NCI-H510A (cell line): ENCODE results near the gene GPAT2.
"Not testable (repeated sequence)": the region's sequence is repeated elsewhere in the genome, so short reads cannot be mapped to it uniquely, and the experiment has no call there.

ENCODE experiments used
- DNase-seq: peaks from one replicate; lab custom pipeline; 2025; lab: John Stamatoyannopoulos, UW

Gene GPAT2

DNA sequence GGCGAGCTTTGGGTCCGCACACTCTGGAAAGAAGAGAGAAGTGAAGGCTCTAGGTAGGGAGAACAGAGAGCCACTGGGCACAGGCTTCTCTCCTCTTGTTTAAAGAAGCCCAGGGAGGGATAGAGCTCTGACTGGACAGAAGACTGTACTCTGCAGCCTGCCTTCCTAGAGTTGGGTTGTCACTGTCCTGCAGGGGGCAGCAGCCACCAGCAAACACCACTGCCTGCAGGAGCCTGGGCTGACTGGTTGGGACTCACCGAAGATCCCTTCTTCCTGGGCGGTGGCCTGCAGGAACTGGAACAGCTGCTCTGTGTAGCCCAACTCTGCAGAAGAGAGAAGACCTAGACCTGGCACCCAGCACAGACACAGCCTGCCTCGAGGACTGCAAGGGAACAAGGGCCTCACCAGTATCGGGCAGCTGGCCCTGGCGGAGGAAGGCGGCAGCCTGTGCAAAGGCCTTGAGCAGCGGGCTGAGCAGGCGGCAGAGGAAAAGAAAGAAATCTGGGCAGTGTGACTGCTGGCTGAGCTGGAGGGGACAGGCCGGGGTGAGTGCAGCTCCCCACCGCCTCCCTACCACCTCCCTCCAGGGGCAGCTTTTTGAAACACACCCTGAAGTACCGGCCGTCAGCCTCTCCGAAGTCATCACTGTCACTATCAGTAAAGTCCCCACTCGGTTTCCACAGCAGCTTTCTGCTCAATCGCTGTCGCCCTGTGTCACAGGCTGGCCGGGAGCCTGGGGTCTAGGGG is 11.8 kb downstream of the GPAT2 start:
- not testable (repeated sequence) for DNase-seq

DNA sequence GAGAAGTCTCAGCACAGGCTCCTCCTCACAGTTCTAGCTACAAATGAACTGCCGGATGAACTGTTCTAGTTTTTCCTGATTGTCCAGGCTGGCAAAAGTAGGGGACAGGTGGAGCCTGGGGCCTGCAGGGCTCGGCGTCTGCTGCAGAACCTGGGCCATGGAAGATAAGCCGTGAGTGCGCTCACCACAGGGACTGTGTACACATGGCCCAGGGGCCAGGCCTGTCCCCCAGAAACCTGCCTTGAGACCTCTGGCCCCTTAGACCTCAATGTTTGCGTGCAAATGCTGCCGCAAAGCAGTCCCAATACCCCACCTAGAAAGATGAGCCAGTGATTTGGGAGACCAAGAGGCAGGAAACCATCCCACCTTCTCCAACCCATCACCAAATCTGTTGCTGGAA is 12.6 kb downstream of the GPAT2 start:
- not testable (repeated sequence) for DNase-seq

DNA sequence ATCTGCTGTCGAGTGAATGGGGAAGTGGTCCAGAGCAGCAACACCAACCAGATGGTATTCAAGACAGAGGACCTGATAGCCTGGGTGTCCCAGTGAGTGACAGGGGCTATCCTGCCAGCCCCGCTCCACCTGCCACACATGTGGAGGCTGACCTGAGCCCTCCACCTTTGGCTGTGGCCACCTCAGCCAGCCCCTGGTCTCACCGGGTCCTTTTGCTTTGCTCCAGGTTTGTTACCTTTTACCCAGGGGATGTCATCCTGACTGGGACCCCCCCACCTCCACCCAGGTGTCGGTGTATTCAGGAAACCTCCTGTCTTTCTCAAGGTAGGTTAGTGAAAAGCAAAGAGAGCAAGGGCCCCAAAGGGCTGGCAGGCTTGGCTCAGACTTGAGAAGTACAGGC is 13.6 kb downstream of the GPAT2 start:
- not testable (repeated sequence) for DNase-seq

DNA sequence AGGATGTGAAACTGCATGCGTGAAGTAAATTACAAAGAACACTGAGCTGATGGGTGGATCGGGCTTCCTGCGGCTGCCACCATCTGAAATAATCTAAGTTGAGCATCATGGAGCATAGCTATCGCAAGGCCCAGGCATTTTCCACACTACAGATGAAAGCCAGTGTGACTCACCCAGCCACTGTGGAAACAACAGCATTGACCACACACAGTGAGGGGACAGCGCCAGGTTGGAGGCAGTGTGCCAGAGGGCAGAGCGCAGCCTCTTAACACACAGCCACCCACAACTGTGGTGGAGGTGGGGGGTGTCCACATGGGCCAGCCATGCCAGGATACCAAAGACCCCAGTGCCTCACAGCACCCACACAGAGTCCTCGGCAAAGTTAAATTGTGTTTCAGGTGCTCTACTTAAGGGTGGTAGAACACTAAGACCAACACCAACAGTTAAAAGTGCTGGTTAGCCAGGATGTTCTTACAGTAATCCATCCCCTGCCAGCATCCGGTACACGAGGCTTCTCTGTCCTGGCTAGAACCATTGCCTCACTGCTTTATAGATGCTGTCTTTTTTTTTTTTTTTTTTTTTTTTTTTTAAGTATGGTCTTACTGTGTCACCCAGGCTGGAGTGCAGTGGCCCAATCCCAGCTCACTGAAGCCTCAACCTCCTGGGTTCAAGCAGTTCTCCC is 14.7 kb downstream of the GPAT2 start:
- not testable (repeated sequence) for DNase-seq

DNA sequence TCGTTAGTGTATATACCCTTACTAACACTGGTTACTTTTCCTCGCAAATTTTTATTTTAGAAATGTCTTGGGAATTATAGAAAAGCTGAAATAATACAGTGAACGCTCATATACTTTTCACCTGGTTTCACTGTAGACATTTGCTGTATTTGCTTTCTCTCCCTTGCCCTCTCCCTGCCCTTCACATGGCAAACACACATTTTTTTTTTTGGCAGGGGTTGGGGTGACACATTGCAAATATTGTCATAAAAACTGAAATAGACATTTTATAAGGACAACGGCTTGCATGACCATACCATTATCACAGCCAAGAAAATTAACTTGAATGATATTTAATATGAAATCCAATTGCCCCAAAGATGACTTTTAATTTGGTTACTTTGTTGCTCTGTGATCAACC is 18.4 kb downstream of the GPAT2 start:
- not testable (repeated sequence) for DNase-seq

DNA sequence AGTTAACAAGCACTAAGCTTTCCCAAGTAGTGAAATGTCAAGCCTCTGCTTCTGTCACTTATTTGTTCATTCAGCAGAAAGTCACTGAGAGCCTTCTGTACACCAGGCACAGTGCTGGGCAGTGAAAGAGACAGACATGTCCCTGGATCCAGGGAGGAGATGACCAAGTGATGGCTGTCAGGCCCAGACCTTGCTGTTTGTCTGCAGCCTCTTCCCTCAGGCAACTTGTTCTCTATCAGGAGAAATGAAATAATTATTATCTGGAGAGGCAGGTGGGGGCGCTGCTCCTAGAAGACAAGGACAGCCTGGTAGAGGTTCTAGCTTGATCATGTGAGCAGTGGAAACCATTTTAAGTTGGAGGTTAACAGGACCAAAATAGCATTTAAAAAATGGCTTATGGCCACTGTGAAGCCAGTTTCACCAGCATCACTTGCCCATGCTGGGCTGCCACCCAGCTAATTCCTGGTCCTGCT is 21.9 kb downstream of the GPAT2 start:
- DNase-seq: not testable (repeated sequence)

DNA sequence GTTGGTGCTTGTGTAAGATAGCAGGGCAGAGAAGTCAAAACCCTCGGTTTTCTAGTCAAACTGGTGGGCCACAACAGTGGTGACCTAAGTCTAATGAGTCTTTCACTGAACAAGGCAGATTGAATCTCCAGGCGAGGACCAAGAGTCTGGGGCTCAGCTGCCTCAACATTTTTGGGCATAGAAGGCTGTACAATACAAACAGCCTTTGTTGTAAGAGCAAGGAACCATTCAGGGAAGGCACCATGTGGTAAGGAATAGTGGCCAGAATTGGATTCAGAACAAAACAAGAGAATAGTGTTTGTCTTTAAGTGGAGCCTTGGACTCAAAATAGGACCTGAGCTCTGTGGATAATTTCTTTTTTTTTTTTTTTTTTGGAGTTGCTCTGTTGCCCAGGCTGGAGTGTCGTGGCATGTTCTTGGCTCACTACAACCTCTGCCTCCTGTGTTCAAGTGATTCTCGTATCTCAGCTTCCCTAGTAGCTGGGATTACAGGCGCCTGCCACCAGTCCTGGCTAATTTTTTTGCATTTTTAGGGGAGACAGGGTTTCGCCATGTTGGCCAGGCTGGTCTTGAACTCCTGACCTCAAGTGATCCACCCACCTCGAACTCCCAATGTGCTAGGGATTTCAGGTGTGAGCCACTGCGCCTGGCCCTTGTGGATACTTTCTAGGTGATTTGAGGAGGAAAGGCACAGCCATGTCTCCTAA is 22.5 kb downstream of the GPAT2 start:
- DNase-seq: not testable (repeated sequence)

DNA sequence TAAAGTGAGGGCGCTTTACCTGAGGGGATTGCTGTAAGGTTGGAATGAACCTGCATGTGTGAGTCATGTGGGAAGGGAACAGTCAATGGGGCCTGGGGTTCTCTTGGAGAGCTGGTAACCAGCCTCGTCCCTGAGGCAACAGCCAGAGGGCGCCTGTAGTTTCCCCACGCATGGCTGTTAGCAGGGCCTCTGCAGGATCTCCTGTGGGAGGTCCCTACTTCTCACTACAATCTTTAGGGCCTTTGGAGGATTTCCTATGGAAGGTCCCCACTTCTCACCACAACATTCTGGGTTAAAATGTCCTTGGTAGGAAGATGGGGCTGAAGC is 23.6 kb downstream of the GPAT2 start:
- not testable (repeated sequence) for DNase-seq

DNA sequence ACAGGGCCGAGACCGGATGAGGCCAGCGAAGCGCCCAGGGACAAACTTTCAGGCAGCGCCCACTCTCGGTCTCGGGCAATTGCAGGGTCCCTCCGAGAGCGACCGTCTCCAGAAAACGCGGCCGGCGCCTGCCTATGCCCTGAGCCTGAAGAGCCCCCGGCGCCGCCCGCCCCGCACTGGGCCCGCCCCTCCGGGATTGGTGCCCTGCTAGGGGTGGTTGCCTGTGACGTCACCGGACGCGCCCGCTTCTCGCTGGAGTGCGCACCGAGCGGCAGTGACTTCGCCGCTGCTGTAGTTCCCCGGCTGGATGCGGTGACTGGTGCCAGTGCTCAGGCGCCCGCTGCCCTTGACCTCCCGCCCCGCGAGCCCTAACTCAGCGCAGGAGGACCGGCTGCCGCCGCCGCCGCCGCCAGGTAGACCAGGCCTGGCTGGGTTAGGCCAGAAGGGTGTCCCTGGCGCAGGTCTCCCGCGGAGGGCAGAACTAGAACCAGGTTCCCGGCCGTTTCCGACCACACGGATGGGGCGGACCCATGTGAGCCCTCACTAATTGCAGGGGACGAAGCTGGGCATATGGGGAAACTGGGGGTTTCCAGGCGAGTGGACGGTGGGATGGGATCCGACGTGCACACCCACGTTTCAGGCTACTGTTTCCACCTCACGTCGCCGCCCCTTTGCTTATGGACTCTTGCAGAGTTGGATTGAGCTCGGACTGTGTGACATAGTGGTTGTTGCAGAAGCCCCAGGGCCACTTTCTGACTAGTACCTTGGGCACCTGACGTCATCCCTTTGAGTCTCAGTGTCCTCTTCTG is 24.2 kb downstream of the GPAT2 start:
- not testable (repeated sequence) for DNase-seq

DNA sequence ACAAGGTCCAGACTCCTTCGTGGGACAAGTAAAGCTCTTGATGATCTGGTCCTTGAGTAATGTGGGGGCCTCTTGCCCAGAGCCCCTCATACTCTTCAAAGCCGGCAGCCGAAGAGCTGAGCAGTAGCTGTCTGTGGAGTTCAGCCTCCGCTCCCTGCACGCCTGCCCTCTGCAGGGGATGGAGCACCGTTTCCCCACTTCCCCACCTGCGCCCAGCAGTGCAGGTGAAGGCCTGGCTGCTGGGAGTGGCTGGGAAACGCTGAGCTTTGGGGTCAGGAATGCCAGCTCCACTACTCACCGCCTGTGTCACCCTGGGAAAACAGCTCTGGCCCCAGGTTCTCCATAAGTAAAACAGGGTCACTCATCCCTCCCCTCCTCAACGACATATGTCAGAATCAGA is 24.9 kb downstream of the GPAT2 start:
- DNase-seq: not testable (repeated sequence)

DNA sequence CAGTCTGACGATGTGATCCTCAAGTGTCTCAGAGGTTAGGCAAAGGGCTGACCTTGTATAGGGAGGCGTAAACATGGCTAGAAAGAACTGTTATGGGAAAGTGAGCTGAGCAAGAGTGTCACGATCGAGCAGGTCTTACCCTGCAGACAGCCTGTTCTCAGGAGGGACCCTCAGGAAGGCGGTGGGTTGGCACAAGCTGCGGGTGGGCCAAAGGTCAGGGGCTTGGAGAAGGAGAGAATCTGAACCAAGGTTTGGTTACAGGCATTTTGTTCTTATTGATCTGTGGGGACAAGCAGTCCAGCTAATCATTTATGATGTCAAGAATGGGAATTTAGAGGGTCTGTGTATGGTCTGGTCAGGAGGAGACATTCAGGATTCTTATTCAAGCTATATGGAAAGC is 26.7 kb downstream of the GPAT2 start:
- not testable (repeated sequence) for DNase-seq

DNA sequence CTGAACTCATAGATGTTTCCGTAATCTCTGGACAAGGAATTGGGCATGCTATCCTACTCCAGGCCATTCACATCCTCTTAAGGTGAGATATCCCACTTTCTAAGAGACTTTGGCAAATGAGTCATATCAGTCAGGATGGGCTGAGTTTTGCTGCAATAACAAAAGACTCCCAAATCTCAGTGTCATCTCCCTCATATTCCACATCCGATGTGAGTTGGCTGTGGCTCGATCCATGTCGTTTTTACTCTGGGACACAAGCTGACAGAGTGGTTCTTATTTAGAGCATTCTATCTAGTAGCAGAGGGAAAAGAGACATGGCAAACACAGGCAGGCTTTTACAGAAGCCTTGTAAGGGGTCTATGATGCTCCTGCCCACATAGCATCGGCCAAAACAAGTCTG is 28.5 kb downstream of the GPAT2 start:
- not testable (repeated sequence) for DNase-seq

DNA sequence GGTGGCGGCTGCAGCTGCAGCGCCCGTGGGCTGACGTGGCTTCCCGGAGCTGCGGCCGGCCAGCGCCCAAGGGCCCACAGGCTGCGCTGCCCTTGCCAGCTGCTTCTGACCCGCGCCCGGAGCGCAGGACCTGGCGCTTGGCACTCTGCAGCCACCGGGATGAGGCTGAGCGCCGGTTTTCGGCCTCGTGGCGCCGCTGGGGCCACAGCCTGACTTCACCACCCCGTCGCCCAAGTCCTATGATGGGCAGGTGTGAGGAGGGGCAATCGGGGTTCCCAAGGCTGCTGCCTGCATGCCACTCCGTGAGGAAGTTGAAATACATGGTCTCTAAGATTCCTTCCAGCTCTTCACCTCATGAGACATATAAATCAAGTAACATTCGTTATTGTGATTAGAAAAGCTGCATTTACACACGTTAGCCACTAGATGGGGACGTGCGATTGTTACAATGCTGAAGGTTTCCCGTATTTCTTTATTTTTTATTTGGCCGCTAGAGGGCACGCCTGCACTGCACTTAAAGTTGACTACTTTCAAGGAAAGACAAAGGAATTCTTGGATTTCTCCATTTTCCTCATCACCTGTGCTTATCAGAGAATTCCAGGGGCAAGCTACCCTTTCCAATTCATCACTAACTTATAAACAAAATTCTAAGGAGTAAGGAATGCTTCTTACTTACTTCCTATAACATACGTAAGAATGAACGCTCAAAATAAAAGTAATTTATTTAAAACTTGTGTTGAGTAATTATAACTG is 42.0 kb downstream of the GPAT2 start:
- DNase-seq: not testable (repeated sequence)

DNA sequence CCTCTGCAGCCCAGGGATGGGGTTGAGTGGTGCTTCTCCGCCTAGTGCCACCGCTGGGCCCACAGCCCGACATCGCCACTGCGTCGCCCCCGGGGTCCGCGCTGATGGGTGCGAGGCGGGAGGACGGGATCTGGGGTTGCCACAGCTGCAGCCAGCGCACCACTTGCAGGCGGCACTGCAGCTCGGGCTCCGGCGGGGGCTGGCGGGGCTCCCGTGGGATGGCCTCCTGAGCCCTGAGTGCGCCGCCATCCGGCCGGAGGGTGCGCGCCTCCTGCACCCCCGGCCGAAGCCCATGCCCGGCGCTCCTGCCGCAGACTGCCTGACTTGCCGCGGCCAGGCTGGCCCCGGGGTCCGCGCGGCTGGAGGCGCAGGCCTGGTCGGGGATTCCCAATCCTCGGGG is 42.6 kb downstream of the GPAT2 start:
- not testable (repeated sequence) for DNase-seq

DNA sequence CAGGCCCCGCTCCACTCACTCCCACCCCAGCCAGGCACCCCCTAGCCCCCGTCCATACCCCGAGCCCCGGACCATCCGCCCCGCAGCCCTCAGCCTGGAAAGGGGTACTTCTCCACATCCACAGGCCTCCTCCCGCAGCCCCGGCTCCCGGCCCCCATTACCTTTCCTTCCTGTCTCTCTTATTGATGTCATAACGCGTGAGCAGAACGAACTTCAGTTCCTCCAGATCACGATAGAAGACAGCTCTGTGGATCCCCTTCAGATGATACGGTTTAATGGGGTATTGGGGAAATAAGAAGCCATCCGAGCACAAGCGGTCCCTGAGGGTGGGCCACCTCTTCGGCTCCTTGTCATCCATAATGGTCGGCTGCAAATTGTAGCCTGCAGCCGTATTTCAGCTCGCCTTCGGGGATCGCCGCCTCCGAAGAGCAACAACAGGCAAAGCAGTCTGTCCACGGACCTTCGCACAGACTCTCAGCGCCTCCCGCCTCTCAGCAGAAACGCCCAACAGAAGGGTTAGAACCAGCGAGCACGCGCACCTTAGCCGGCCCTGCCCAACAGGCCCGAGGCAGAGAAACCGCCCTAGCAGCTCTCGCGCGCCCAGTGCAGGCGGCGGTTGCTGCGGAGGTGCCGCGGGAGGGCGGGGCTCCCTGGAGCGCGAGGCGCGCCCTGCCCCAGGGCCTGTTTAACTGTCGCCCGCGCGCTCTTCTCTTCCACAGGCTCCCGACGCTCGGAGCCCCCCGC is 43.2 kb downstream of the GPAT2 start, which contains the start of gene ANKRD36C:
TSS of gene ANKRD36C (minus strand) at position 474 of the 744 bp plus-strand sequence. CDS start at position 358, 116 bp downstream.
- DNase-seq: not testable (repeated sequence)

DNA sequence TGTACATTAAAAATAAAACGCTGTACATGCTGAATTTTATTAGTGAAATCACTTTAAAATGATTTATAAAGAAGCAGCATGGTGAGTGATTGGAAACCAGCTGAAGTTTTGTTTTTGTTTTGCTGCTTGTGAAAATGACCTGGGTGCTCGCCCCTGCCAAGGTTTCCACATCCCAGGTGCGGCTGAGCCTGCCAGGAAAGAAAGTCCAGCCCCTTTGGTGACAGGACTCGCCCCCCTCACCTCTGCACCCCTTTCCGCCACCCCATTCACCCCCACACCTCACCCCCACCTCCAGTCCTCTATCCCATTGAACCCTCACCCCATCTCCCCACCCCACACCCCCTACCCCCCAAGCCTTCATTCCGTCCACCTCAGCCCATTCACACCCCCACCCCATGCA is 43.8 kb downstream of the GPAT2 start:
- not testable (repeated sequence) for DNase-seq
